Heart left ventricle (tissue), 16 donors: Measurements from ENCODE around the gene ADAMTSL1. TPM values are rescaled to one million over a fixed set of nuclear protein-coding genes. Genes with fewer than 3 reads are reported as not detected.

Experiments
- ATAC-seq, 4 donors: fragments of 200-7000 bp; cut with Tn5 transposase; one replicate each; pipeline ENCODE4 v1.9.1; 2020 to 2022; ENCODE audit warnings: moderate library complexity in 4 of 4, mild to moderate bottlenecking in 3 of 4, moderate number of reproducible peaks in 1 of 4
- DNase-seq, 5 donors: peaks; one replicate each; pipeline ENCODE4 v3.0.0-alpha.2; 2020
- H3K27ac ChIP-seq, 12 donors: fragments of 200-600 bp; sonication (generic) in 4 of 12; one replicate each; pipeline versions ENCODE4 v1.5.0 to v1.8.0; 2016 to 2022; ENCODE audit warnings: mild to moderate bottlenecking in 2 of 12
- H3K27me3 ChIP-seq, 9 donors: fragments of 200-600 bp; sonication (generic) in 2 of 9; one replicate each; pipeline versions ENCODE4 v1.5.1 to v1.8.0; 2016 to 2022; ENCODE audit warnings: mild to moderate bottlenecking in 3 of 9
- H3K36me3 ChIP-seq, 9 donors: fragments of 200-600 bp; sonication (generic) in 2 of 9; one replicate each; pipeline versions ENCODE4 v1.5.0 to v1.8.0; 2018 to 2022; ENCODE audit warnings: mild to moderate bottlenecking in 2 of 9
- H3K4me1 ChIP-seq, 12 donors: fragments of 200-600 bp; sonication (generic) in 4 of 12; one replicate each; pipeline versions ENCODE4 v1.5.0 to v1.8.0; 2016 to 2022; ENCODE audit warnings: mild to moderate bottlenecking in 3 of 12
- H3K4me3 ChIP-seq, 12 donors: fragments of 200-600 bp; sonication (generic) in 4 of 12; one replicate each; pipeline versions ENCODE4 v1.5.0 to v1.8.0; 2017 to 2022; ENCODE audit warnings: mild to moderate bottlenecking in 9 of 12, moderate library complexity in 4 of 12
- H3K9me3 ChIP-seq, 12 donors: fragments of 200-600 bp; sonication (generic) in 4 of 12; one replicate each; pipeline versions ENCODE4 v1.5.0 to v1.8.0; 2016 to 2022; ENCODE audit warnings: mild to moderate bottlenecking in 1 of 12
- POLR2A ChIP-seq, 2 donors: fragments of 450-650 bp; IDR thresholded peaks; one replicate each; pipeline ENCODE4 v1.6.1; 2017; ENCODE audit warnings: antibody characterized with exemption in 2 of 2, mild to moderate bottlenecking in 2 of 2, moderate library complexity in 2 of 2
- WGBS, 4 donors: extraction: QIAGEN DNeasy Blood & Tissue Kit in 2 of 4; methylation state at CpG; one replicate each; pipeline versions ENCODE4 v1.1.5 to v1.1.7; 2013 to 2018; 5-methylcytosine and 5-hydroxymethylcytosine counted together
- intact Hi-C, 10 donors: fragments of 100-400 bp; cut with DNase I; formaldehyde crosslinking; loops; one replicate each; pipeline versions ENCODE4 v1.11.1 to v1.14.2; 2022
- polyA plus RNA-seq, 2 donors: library from polyadenylated mRNA; stranded (reverse); fragments of 200-250 nt; gene quantifications; one replicate each; pipeline ENCODE4 v1.2.3, GENCODE V29; 2013
- total RNA-seq, 9 donors: library from RNA; depleted of rRNA in 2 of 9; stranded (reverse); fragments of >200 nt in 2 of 9; fragmentation: NEBNext Ultra II Directional in 3 of 9; extraction: Animal tissue kit (Norgen Biotek cat#: 25700) in 3 of 9; gene quantifications; one replicate each; pipeline versions ENCODE4 v1.1.0 to v1.2.4, GENCODE V29; 2016 to 2023
- TF ChIP-seq, protein P1 (sequence below), 12 donors: fragments of 200-600 bp; sonication (generic) in 4 of 12; IDR thresholded peaks; one replicate each; pipeline versions ENCODE4 v1.5.0 to v1.8.0; 2018 to 2022; ENCODE audit warnings: antibody characterized with exemption in 12 of 12, mild to moderate bottlenecking in 5 of 12
- donor health status: ischemic (EF 13 %, LVEDD 7.1; RV severe dilation, severe dysfunction).
- donor health status: healthy with polysubstance abuse.
- donor health status: DM: no; HTN: yes; CAD: no.
- donor health status: DM: no; HTN: no; CAD: no.
- donor health status: ischemic (EF 25% LVEDD 6.9; RV normal size, moderate dysfunction).
- donor health status: ischemic (EF 25% LVEDD 5.7; RV mildly dilated, moderate dysfunction).
- donor health status: healthy.
- donor health status: DM: yes; HTN: yes; CAD: no.
- donor health status: ischemic (EF 35%, LVEDD 5.7; RV mildly dilated, moderate dysfunction).
- donor health status: nonischemic (EF 11% LVEDD 7.7; RV severe dilation, severe dysfunction).
- donor health status: DM: yes; HTN: yes; CAD: no.
- donor health status: PGD.
- donor health status: ischemic (EF 29% LVEDD 5.4; RV normal size, mild dysfunction).
- donor health status: nonischemic (EF 23%, LVEDD 6.1; RV moderate dilation, normal function).

Gene ADAMTSL1
- total and polyA plus RNA-seq, 11 donors: 0.46 to 4.7 (median 1.1) TPM

GRCh38 chr9:18786911-18787650 is 313.1 kb downstream of the ADAMTSL1 start:
- peak overlapping the region; percentile 43 to 88 (median 75) for H3K27ac ChIP-seq
- no peak for DNase-seq
- no peaks in the 10 kb centered on the region for H3K27me3 ChIP-seq
- intact Hi-C loops: loop anchor here in 1 of 10 donors (10.0 kb wide), 1 partner anchor 152 kb away; no protein-coding TSS in a partner anchor
- no peaks in the 10 kb centered on the region for H3K9me3 ChIP-seq
- ATAC-seq: peak in 3 of 4 donors; percentile 20 to 55 (median 49)
- H3K4me1 ChIP-seq: peaks cover 0 to 54% (median 24%) of the 10 kb centered on the region in 12 donors
- H3K36me3 ChIP-seq: no peaks in the 10 kb centered on the region
- WGBS, 4 donors: 32 to 54% (median 51%) methylated on average over 2 of the region's 2 CpGs
- TF ChIP-seq, protein P1, sequence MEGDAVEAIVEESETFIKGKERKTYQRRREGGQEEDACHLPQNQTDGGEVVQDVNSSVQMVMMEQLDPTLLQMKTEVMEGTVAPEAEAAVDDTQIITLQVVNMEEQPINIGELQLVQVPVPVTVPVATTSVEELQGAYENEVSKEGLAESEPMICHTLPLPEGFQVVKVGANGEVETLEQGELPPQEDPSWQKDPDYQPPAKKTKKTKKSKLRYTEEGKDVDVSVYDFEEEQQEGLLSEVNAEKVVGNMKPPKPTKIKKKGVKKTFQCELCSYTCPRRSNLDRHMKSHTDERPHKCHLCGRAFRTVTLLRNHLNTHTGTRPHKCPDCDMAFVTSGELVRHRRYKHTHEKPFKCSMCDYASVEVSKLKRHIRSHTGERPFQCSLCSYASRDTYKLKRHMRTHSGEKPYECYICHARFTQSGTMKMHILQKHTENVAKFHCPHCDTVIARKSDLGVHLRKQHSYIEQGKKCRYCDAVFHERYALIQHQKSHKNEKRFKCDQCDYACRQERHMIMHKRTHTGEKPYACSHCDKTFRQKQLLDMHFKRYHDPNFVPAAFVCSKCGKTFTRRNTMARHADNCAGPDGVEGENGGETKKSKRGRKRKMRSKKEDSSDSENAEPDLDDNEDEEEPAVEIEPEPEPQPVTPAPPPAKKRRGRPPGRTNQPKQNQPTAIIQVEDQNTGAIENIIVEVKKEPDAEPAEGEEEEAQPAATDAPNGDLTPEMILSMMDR (IDR thresholded peaks at IDR 0.05): no peak
- TF ChIP-seq POLR2A (IDR thresholded peaks at IDR 0.05): no peak
- H3K4me3 ChIP-seq: no peak overlapping the region

DNA sequence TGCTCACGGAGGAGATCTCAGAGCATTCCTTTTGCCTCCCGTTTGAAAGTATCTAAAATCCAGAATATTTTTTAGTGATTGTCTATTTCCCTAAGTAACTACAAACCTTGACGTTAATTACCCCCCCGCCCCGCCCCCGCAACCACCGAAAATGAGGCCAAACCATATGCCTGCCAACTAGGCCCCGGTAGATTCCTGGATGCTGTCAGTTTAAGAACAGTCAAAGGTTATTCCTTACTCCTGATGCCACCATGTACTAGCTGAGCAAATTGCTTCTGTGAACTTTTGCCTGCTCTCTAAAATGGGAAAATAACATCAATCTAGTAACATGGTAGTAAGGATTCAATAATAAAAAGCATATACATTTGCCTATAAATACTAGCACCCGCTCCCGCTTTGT is 314.3 kb downstream of the ADAMTSL1 start:
- DNase-seq (no peak), ATAC-seq (no peak)
- H3K27me3 ChIP-seq: no peaks in the 10 kb centered on the region
- H3K27ac ChIP-seq: peak overlapping the region in 8 of 12 donors; percentile 63 to 88 (median 84)
- H3K4me3 ChIP-seq: no peak overlapping the region
- intact Hi-C loops: loop anchor here in 1 of 10 donors (10.0 kb wide), 1 partner anchor 153 kb away; no protein-coding TSS in a partner anchor
- no peaks in the 10 kb centered on the region for H3K9me3 ChIP-seq
- 80 to 85% (median 83%) methylated on average over 10 of the region's 10 CpGs for WGBS, 4 donors
- no peaks in the 10 kb centered on the region for H3K36me3 ChIP-seq
- peaks cover 0 to 54% (median 24%) of the 10 kb centered on the region in 12 donors for H3K4me1 ChIP-seq
- TF ChIP-seq, protein P1 (IDR thresholded peaks at IDR 0.05): no peak
- no peak for TF ChIP-seq POLR2A (IDR thresholded peaks at IDR 0.05)

DNA sequence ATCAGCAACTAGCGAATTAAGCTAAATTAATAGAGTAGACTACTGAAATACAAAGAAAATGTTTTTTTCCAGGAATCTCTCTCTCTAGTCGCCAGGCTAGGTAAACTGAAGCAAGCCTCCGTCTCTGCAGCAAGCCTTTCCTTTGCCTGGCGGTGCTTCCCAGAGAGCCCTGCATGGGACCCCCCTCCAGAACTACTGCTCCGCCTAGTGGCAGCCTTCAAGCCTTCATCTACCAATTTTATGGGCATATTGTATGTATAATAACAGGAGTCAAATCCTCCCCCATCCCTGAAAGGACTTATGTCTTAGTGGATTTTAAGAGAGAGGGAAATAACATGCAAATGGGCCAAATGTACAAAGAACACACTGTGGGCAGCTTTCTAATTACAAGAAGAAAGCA is 317.1 kb downstream of the ADAMTSL1 start:
- no peaks in the 10 kb centered on the region for H3K27me3 ChIP-seq
- no peak overlapping the region for H3K27ac ChIP-seq
- intact Hi-C loops: loop anchor here in 1 of 10 donors (10.0 kb wide), 1 partner anchor 166 kb away; no protein-coding TSS in a partner anchor
- ATAC-seq (no peak), DNase-seq (no peak)
- 90 to 94% (median 93%) methylated on average over 5 of the region's 5 CpGs for WGBS, 4 donors
- H3K4me3 ChIP-seq: no peak overlapping the region
- H3K36me3 ChIP-seq: no peaks in the 10 kb centered on the region
- H3K4me1 ChIP-seq: peaks cover 0 to 39% (median 20%) of the 10 kb centered on the region in 12 donors
- TF ChIP-seq, protein P1 (IDR thresholded peaks at IDR 0.05): no peak
- no peak for TF ChIP-seq POLR2A (IDR thresholded peaks at IDR 0.05)
- H3K9me3 ChIP-seq: no peaks in the 10 kb centered on the region

DNA sequence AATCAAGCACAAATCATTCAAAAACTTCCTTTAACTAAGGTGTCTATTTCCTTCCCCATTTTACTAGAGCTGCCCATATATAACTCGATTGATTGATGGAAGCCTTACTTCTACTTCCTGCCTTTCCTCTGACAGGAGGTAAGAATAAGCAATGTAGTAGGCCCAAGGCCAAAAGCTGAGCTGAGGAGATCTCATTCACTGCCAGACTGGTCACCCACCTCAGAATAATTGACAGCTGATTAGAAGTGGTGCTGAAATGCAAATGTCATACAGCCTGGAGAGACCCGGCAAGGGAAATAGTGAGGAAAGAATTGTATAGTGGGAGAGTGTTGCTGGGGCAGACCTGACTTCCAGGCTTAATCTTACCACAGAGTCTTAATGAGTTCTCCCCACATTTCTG is 319.2 kb downstream of the ADAMTSL1 start:
- H3K9me3 ChIP-seq: no peaks in the 10 kb centered on the region
- 37 to 48% (median 44%) methylated on average over 2 of the region's 2 CpGs for WGBS, 4 donors
- intact Hi-C loops: loop anchor here in 1 of 10 donors (10.0 kb wide), 1 partner anchor 168 kb away; no protein-coding TSS in a partner anchor
- DNase-seq (no peak), ATAC-seq (no peak)
- no peak for TF ChIP-seq POLR2A (IDR thresholded peaks at IDR 0.05)
- H3K4me3 ChIP-seq: no peak overlapping the region
- no peak overlapping the region for H3K27ac ChIP-seq
- peaks cover 0 to 30% (median 3%) of the 10 kb centered on the region in 12 donors for H3K4me1 ChIP-seq
- H3K27me3 ChIP-seq: no peaks in the 10 kb centered on the region
- no peaks in the 10 kb centered on the region for H3K36me3 ChIP-seq
